Hepatic stellate cell (primary cell): ENCODE measurements around the gene RNASE11.
"Not testable (repeated sequence)": the region's sequence is repeated elsewhere in the genome, so short reads cannot be mapped to it uniquely, and the experiment has no call there.

ENCODE experiments used
- DNase-seq: peaks from one replicate; pipeline ENCODE4 v3.0.0; 2011; ENCODE audit warnings: low spot score

The RNASE11 gene

DNA sequence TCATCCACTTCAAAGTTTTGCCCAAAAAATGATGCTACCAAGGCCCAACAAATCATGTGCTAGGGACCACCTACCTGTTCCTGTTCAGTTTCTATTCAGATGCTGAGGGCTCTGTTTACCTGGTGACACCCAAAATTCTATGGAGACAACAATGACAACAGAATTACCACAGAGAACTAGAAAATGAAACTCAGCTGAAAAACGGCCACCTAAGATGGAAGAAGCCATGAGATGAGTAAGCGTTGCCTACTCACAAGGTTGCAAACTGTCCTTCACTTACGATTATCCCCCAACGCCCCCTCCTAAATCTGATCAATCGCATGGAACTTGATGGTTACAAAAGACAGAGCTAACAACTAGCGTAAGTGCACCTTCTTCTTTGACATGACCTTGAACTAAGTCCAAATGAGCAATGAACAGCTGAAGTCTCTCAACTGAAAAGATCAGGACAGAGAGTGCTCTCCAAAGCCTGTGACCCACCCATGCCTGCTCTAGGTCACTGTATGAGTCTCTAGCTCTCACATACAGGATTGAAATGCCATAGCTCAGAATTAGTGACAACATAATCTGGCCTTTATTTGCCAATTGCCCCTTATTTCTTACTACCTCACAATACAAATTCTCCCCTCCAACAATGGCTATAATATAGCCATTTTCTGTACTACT, at the start of gene RNASE11:
RNASE11 (minus strand) TSS at position 513 of the 666 bp plus-strand sequence.
- no peak for DNase-seq

DNA sequence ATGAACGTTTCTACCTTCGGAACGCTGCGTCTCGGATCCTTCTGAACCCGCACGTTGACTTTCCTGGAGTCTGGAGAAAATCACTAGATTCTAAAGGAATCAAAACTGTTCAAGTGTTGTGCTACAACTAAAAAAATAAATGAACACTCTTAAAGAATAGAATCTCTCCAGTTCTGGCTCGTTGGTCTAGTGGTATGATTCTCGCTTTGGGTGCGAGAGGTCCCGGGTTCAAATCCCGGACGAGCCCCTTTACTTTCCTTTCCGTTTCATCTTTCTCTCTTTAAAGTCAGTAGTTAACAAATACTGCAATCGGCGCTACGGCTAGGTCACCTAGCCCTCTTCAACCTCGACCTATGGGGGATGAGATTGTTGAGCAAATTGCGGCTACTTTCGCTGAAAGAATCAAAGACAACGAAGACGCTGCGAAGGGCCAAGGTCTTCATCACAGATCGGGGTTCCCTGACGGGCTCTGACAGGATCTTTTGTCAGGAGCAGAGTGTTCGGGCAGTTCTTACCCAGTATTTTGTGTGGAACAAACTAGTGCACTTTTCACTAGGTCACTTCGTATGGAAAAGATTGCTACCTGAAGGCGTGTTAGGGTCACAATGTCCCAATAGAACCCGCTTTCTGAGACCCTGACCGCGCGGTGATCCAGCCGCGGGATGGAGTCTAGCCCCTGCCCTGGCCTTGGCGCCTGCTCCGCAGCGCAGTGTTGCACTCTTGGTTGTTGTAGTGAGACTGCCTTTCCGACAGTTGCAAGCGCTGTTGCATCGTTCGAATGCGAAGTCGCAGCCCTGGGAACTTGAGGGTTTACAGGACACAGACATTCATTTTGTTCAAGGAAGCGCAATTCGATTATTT, 45.3 kb upstream of the RNASE11 start:
- DNase-seq = peak; percentile 69

DNA sequence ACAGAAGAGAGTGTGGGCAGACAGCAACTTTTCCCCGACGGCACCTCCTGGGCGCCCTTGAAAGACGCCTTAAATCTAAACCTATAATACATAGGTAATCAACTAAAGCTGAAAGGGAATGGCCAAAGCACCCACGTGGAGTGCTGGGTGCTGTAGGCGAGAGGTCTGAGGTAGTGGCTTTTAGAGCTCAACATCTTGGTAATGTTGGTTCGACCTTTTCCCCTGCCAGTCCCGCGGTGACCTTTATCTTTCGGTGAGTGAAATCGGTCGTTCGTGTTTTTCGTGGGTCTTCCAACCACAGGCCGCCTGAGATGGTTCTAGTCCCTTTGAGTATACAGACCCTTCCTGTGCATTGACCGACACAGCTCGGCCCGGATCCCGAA, 44.6 kb upstream of the RNASE11 start:
- DNase-seq = no peak

DNA sequence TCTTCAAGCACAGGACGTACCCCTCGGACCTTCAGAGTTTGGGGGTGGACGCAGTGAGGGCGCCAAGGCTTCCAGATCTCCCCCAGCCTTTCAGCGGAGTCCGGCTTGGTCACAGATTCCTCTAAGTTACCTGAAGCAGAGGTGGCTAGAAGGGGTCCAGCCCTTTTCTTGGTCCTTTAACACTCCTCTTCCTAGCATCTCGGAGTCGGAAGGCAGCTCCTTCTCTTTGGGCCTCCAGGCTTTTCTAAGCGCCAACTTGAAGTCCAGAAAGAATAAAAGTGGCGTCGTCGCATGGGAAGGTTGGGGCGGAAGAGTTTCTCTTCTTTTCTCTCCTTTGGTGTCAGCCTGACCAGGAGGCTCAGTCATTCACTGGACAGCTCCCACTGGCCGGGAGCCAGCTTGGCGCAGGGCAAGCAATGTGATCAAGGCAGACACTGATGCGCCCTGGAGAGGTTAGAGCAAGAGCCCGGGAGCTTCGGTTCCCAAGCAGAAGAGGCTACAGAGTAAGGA, 44.1 kb upstream of the RNASE11 start:
- no peak for DNase-seq

DNA sequence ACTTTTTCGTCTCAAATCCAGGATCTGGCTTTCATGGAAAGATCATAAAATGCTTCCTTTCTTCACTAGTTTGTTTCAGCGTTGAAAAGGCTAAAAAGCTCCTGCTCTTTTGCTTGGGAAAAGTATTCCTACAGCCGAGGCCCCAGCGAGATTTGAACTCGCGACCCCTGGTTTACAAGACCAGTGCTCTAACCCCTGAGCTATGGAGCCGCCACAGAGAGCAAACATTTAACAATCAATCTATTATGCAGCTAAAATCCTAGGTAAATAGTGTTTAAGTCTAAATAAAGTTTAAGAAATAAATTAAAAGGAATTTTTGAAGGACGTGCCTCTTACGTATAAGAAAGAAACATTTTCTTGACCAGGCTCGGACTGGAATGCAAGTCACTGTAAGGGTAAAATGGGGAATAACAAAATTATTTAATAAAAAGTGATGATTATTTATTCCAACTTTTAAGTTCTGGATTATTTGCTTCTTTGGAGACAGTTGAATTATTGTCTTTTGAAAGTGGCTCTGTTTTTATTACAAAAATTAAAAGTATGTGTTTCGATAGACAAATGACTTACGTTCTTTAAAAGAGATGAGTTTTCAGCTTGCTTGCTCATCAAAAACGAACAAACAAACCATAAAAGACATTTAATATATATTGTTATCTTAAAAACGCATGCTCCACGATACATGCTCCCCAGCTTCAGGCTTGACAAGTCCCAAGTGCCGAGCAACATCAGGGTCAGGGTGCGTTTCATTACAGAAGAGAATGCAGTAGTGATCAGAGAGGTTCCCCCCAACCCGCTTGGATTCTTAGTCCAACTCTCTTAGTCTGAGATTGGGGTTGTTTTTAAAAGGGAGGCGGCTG, 43.5 kb upstream of the RNASE11 start:
- no peak for DNase-seq

DNA sequence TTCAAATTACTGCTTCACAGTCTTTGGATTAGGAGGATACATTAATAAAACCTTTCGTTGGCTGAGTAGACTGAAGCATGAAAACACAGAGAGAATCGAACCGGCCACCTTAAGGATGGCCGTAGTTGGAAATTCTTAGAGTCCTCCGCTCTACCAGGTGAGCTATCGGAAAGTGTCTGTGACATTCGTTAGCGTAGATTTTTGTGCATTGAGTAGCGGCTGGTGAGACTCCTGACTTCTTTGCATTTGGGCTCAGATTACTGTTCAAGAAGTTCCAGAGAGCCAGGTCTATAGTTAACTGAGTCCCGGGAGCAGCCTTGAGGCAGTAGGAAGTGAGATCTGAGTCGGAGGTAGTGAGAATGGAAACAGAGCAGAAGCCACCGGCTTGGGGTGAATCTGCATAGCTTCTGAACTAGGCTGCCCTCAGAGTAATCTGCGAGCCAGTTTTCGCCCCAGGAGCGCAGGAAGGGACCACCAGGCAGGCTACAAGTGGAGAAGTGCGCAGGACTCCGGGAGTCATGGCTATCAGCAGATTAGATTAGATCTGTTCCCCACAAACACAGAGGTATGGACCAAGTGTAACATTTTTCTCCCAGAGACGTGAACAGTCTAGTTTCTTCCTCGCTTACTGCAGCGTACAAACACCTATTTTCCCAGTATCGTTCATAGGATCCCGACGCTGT, 42.7 kb upstream of the RNASE11 start:
- DNase-seq = no peak

DNA sequence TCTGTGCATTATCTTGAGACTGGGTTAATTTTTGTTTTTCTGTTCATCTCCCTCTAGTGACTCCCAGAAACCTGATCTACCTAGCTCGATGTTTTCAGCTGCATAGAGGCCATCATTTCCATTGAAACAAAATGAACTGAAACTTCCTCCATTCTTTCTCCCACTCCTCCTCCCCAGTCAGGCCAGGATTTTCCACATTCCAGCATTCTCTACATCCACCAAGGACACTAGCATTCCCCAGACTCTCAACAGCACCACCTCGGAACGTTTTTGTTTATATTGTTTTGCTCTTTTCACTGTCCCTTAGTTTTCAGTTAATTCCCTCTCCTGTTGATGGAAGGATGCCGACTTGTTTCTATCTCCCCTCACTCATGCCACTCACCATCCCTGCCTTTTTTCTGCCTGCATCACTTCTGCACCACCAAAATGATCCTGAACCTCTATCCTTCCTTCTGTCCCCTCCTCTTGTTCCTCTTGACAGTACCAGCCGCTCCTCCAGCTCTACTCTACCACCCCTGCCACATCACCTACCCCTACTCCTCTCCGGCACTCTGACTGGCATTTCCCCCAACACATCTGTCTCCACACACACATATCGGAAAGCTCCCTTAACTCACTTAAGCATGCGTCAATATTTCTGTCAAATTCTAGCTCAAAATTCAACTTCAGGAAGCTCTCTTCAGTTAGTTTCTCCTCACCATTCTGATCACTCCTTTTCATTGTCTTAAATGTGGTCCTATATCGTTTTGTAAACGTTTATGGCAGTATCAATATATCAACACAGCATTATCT, 40.5 kb upstream of the RNASE11 start:
- no peak for DNase-seq

DNA sequence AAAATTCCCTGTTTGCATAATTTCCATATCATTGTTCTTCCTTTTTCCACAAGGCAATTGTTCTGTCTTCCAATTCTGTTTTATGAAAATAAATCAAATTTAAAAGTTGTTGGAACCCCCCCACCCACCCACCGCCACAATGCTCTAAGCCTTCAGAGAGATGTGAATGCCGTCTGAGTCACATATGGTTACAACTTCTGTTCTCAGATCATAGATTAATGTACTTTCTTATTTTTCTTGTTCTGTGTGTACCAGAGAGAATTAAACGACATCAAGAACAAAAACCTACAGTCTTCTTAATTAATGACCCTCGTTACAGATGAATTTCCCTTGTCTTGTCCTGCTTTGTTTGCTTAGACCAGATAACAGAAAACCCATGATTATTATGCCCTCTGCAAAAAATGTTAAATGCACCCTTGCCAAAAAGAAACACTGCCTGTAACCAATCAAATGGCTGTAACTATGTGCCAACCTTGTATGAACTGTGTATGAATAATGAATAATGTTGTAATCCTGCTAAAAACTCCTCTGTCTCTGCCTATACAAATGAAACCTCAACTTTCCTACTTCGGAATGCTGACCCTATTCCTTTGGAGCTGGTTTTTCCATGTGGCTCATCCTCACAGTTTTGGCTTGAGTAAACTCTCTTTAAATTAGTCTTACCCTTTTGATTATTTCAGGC, 39.7 kb upstream of the RNASE11 start:
- no peak for DNase-seq

DNA sequence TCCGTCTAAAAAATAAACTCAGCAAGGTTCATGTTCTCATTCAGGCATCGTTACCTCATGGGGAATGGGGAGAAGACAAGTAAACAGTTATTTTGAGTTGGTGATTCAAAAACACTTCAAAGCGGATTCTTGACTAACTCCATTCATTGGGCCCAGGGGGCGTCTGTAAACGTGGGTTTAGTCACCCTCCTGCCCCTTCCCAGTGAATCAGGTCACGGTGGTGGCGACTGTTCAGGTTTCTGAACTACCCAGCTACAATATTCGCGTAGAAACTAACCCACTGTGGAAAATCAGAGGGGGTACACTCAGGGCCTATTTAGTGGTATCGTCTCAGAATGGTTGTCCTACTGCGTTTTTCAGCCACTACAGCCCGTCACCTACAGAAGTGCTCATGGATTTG, 38.5 kb upstream of the RNASE11 start:
- no peak for DNase-seq

DNA sequence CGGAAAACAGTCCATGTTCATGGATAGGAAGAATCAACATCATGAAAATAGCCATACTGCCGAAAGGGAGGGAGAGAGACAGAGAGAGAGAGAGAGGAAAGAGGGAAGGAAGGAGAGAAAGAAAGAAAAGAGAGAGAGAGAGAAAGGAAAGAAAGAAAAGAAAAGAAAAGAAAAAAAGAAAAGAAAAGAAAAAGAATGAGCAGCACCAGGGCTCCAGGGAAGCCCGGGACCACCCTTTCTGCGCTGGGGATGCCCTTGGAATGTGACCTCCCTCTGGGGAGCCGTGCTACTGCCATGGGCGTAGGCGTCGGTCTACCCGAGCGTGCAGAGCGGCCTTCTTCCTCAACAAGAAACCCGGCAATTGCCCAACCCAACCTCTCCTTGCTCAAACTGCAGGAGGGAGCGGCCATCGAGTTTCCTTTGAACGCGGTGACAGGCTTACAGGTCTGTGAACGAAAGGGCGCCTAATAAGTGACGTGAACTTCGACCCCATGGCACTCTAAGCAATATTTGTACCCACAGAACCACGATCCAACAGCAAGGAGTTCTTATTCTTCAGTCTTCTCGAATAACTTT, 36.8 kb upstream of the RNASE11 start:
- no peak for DNase-seq

DNA sequence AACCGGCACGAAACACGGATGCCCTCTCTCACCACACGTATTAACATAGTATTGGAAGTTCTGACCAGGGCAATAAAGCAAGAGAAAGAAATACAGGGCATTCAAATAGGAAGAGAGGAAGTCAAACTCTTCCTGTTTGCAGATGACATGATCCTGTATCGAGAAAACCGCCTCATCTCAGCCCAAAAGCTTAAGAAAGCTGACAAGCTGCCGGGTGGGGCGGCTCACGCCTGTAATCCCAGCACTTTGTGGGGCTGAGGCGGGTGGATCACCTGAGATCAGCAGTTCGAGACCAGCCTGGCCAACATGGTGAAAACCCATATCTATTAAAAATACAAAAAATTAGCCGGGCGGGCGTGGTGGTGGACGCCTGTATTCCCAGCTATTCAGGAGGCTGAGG, 36.0 kb upstream of the RNASE11 start:
- no peak for DNase-seq

DNA sequence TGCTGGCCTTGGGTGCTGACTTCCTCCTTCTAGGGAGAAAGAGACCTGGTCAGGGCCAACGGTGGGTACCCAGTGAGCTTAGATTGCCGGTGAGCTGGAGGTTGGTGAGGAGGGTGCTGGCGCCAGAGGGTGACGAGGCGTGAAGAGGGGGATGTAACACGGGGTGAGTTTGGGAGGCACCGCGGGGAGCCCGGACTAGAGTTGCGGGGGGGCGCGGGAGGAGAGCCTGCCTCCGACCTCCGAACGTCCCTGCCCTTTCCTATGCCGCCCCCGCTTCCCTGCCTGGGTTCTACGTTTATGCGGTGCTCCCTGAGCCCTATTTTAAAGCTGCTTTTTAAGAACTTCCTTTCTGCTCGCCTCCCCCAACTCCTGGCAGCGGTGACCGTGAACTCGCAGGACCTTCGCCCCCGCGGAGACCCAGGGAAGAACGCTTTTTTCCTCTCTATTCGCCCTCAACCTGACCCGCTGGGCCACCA, 35.1 kb upstream of the RNASE11 start:
- DNase-seq = no peak

DNA sequence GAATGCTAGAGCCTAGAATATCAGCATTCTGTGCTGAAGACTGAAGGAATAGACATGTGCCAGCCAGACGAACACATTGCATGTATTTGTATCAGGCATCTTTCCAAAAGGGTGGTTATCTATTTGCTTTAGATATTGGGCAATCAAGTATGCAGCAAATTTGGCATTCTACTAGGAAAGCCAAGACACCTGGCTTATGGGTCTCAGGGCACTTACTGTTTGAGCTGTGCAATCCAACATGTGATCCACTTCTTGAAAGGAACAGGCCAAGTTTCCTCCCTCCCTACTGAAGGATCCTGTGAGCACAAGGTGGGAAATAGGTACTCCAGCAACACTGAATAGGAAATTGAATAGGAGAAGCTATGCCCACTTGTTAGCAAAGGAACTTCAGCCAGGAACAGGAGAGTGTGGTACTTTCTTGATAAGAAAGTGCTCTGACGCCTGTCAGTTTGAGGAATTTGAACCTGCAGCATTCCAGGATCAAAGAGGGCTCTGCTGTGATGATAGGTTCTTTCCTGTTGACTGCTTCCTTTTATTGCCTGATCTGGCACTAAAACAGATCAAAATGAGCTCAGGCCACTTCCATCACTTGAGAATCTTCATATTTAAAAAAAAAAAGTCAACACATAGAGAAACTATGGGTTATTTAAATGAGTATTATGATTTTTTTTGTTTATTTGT, 33.1 kb upstream of the RNASE11 start:
- no peak for DNase-seq

DNA sequence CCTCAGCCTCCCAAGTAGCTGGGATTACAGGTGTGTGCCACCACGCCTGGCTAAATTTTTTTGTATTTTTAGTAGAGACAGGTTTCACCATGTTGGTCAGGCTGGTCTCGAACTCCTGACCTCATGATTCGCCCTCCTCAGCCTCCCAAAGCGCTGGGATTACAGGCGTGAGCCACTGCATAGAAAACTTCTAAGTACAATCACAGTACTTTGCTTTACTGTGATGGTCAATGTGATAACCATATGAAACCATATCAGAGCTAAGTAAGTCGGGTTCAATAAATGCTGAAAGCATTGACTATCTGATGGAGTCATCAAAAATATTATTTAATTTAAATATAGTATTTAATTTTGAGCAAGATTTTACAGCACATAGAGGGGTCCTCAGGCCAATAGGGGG, 31.9 kb upstream of the RNASE11 start:
- DNase-seq = not testable (repeated sequence)

DNA sequence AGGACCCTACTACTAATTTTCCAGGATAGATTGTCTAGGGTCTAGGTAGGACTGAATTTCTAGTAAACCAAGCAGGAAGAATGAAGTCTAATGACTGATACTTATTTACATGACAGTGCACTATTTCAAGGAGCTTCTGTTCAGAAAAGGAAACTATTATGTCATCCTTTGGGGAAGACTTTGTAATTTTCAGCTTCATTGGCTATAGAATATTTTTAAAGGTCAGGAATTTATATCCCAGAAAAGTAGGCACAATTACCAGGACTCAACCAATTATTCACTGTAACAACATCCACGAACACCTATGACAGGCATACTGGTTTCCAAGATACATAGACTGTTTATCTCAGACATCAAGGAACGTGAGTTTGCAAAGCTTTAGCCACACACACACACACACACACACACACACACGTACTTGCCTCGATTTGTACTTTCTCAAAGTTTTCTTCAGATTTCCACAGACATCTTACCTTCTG, 30.5 kb upstream of the RNASE11 start:
- DNase-seq = no peak

DNA sequence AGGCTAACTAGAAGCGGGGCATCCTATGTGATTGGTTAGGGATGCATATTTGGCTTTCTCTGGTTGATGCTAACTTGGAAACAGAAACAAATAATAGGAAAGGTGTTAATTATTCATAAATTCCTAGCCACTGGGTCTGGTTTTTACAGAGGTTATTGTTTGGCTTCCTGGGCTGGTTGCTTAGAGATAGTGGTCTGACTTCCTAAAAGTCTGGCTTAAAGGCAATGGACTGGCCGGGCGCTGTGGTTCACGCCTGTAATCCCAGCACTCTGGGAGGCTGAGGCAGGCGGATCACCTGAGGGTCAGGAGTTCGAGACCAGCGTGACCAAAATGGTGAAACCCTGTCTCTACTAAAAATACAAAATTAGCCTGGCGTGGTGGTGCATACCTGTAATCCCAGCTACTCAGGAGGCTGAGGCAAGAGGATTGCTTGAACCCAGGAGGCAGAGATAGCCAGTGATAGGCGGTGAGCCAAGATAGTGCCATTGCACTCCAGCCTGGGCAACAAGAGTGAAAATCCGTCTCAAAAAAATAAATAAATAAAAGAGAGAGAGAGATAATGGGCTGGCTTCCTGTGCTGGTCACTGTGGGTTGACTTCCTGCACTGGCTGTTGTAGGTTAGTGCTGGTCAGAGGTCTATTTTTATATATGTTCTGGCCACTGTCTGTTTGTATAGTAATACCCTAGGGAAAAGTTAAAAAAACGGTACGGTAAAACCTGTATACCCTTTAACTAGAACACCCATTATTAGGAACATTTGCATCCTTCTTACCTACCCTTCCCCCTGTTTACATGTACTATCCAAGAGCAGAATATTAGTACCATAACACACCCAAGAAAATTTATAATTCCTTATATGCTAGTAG, 29.6 kb upstream of the RNASE11 start:
- DNase-seq = no peak

DNA sequence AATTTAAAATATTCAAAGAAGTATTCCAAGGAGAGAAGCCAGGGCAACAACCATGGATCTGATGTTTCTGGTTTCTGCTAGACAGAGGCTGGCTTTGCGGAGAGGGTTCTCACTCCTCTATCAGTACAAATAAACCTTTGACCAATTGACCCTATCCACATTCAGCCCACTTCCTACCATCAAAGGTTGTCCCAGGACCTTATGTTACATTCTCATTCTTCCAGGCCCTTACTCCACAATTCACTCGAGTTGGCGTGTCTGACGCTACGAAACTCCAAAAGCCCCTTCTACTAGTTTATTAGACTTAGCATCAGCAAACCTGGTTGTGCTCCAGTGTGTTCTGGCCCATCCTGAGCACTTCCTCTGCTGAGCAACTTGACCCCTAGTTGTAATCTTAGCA, 28.2 kb upstream of the RNASE11 start:
- DNase-seq = no peak
